Posterior cingulate gyrus (tissue), 11 donors: ENCODE measurements around the gene ELOVL2.
"Not testable (repeated sequence)": the region's sequence is repeated elsewhere in the genome, so short reads cannot be mapped to it uniquely, and the experiment has no call there.

ENCODE experiments used
- DNase-seq, 10 donors: peaks; one replicate each; pipeline versions ENCODE4 v3.0.0 to v3.0.0-alpha.2; 2020 to 2021; ENCODE audit warnings: mixed read lengths in 3 of 10
- intact Hi-C: fragments of 100-400 bp; cut with DNase I; formaldehyde crosslinking; loops from one replicate; pipeline ENCODE4 v1.15.1; 2023

The ELOVL2 gene

GRCh38 chr6:11043961-11044711 is at the start of gene ELOVL2:
TSS of gene ELOVL2 (minus strand) at chr6:11044305. CDS start at chr6:11044230, 75 bp downstream.
- intact Hi-C loops = no loop called here
- peak in 2 of 10 donors; percentile 42 to 83 for DNase-seq

- intact Hi-C loops = loop anchor here (1.0 kb wide), 1 partner anchor 403 kb away; no protein-coding TSS in a partner anchor
- DNase-seq = no peak
Observed at GRCh38 chr6:11093376-11093625, 49.2 kb upstream of the ELOVL2 start.

- intact Hi-C loops = loop anchor here (1.0 kb wide), 1 partner anchor 403 kb away; no protein-coding TSS in a partner anchor
- peak in 1 of 10 donors; percentile 11 for DNase-seq
Observed at GRCh38 chr6:11092668-11093375, 48.7 kb upstream of the ELOVL2 start.

GRCh38 chr6:11091141-11091540 is 47.0 kb upstream of the ELOVL2 start:
- DNase-seq, intact Hi-C loops: not testable (repeated sequence)

GRCh38 chr6:11089695-11090094 is 45.6 kb upstream of the ELOVL2 start:
- intact Hi-C loops = no loop called here
- no peak for DNase-seq

- intact Hi-C loops, DNase-seq: not testable (repeated sequence)
Observed at GRCh38 chr6:11087141-11087812, 43.2 kb upstream of the ELOVL2 start.

- no peak for DNase-seq
- intact Hi-C loops = no loop called here
Observed at GRCh38 chr6:11085758-11086435, 41.8 kb upstream of the ELOVL2 start.

- DNase-seq = no peak
- intact Hi-C loops = no loop called here
Observed at GRCh38 chr6:11083956-11084355, 39.9 kb upstream of the ELOVL2 start.

- intact Hi-C loops = no loop called here
- no peak for DNase-seq
Observed at GRCh38 chr6:11083491-11083890, 39.4 kb upstream of the ELOVL2 start.

GRCh38 chr6:11080296-11080695 is 36.2 kb upstream of the ELOVL2 start:
- DNase-seq = no peak
- intact Hi-C loops = no loop called here

GRCh38 chr6:11078266-11078665 is 34.2 kb upstream of the ELOVL2 start:
- DNase-seq = no peak
- intact Hi-C loops = loop anchor here (10.0 kb wide), 1 partner anchor 243 kb away; the partner anchor contains the start of gene MAK

GRCh38 chr6:11076540-11076939 is 32.4 kb upstream of the ELOVL2 start:
- intact Hi-C loops = loop anchor here (10.0 kb wide), 1 partner anchor 242 kb away; the partner anchor contains the start of gene MAK
- DNase-seq = no peak

- intact Hi-C loops = loop anchor here (10.0 kb wide), 1 partner anchor 237 kb away; the partner anchor contains the start of gene MAK
- no peak for DNase-seq
Observed at GRCh38 chr6:11072101-11072500, 28.0 kb upstream of the ELOVL2 start.

- DNase-seq = no peak
- intact Hi-C loops = loop anchor here (1.0 to 10.0 kb wide), 2 partner anchors 118 to 235 kb away; partner anchors contain the start of gene MAK
Observed at GRCh38 chr6:11069760-11070159, 25.7 kb upstream of the ELOVL2 start.

GRCh38 chr6:11067348-11067747 is 23.2 kb upstream of the ELOVL2 start:
- DNase-seq = no peak
- intact Hi-C loops = no loop called here

GRCh38 chr6:11066505-11067347 is 22.6 kb upstream of the ELOVL2 start:
- intact Hi-C loops = no loop called here
- no peak for DNase-seq

GRCh38 chr6:11065436-11066202 is 21.5 kb upstream of the ELOVL2 start:
- DNase-seq = no peak
- intact Hi-C loops = no loop called here

- peak in 4 of 10 donors; percentile 9 to 62 (median 39) for DNase-seq
- intact Hi-C loops = no loop called here
Observed at GRCh38 chr6:11064836-11065235, 20.7 kb upstream of the ELOVL2 start.

- intact Hi-C loops = no loop called here
- no peak for DNase-seq
Observed at GRCh38 chr6:11062715-11063114, 18.6 kb upstream of the ELOVL2 start.
